GM06990 (cell line): Measurements from ENCODE around the gene PLD4.

ENCODE experiments used
- DNase-seq: peaks from one replicate; pipeline ENCODE4 v3.0.0-alpha.2; 2011; ENCODE audit not compliant: insufficient read length; ENCODE audit errors: extremely low read depth
- H3K27me3 ChIP-seq: replicated peaks from 2 replicates; pipeline ENCODE4 v1.6.0; 2011; ENCODE audit warnings: low read length; ENCODE audit not compliant: control insufficient read depth, insufficient read depth
- H3K36me3 ChIP-seq: 2 replicates; pipeline ENCODE4 v1.5.1; 2011; ENCODE audit warnings: low read length; ENCODE audit not compliant: control insufficient read depth, insufficient read depth
- H3K4me3 ChIP-seq: replicated peaks from 2 replicates; pipeline ENCODE4 v1.5.1; 2011; ENCODE audit warnings: low read depth, mild to moderate bottlenecking, control low read depth, low read length
- CTCF ChIP-seq: IDR thresholded peaks from 2 replicates; pipeline ENCODE4 v1.5.1; 2011; ENCODE audit warnings: low read length, control low read depth, mild to moderate bottlenecking, inconsistent platforms; ENCODE audit not compliant: insufficient read depth, poor library complexity, severe bottlenecking

The PLD4 gene

GRCh38 chr14:104897330-104898194 is 27.1 kb upstream of the PLD4 start:
- no peak for TF ChIP-seq CTCF
- no peaks in the 10 kb centered on the region for H3K36me3 ChIP-seq
- DNase-seq: no peak
- H3K4me3 ChIP-seq: no peak overlapping the region
- no peaks in the 10 kb centered on the region; the same call in 1 of the 2 replicates for H3K27me3 ChIP-seq

- Histone ChIP-seq H3K36me3 (no peaks in the 10 kb centered on the region), H3K4me3 (no peak overlapping the region), H3K27me3 (no peaks in the 10 kb centered on the region; the same call in 1 of the 2 replicates)
- no peak for DNase-seq
- TF ChIP-seq CTCF: no peak
Observed at GRCh38 chr14:104898195-104898558, 26.5 kb upstream of the PLD4 start.

GRCh38 chr14:104898870-104899510 is 25.7 kb upstream of the PLD4 start:
- H3K36me3 ChIP-seq: no peaks in the 10 kb centered on the region
- no peaks in the 10 kb centered on the region; the same call in 1 of the 2 replicates for H3K27me3 ChIP-seq
- no peak for DNase-seq
- TF ChIP-seq CTCF: no peak
- H3K4me3 ChIP-seq: no peak overlapping the region

- Histone ChIP-seq H3K36me3 (no peaks in the 10 kb centered on the region), H3K27me3 (no peaks in the 10 kb centered on the region; the same call in 1 of the 2 replicates), H3K4me3 (no peak overlapping the region)
- TF ChIP-seq CTCF: no peak
- DNase-seq: no peak
Observed at GRCh38 chr14:104899781-104900180, 24.9 kb upstream of the PLD4 start.

GRCh38 chr14:104900639-104901512 is 23.8 kb upstream of the PLD4 start:
- no peak overlapping the region for H3K4me3 ChIP-seq
- DNase-seq: no peak
- no peak for TF ChIP-seq CTCF

More at GRCh38 chr14:104900639-104901512, 23.8 kb upstream of the PLD4 start:
- H3K27me3 ChIP-seq: no peaks in the 10 kb centered on the region; the same call in 1 of the 2 replicates
- H3K36me3 ChIP-seq: no peaks in the 10 kb centered on the region
